Fibroblast of pulmonary artery (primary cell): ENCODE data around the gene KLF9.

Experiments
- DNase-seq: peaks from one replicate; pipeline ENCODE4 v3.0.0-alpha.2; 2010; ENCODE audit warnings: low read depth
- H3K4me3 ChIP-seq: replicated peaks from 2 replicates; pipeline ENCODE4 v1.5.1; 2011; ENCODE audit warnings: low read depth, mild to moderate bottlenecking, control low read depth, low read length, moderate library complexity
- TF ChIP-seq, protein P1 (sequence below): IDR thresholded peaks from 2 replicates; pipeline ENCODE4 v1.5.1; 2011; ENCODE audit warnings: mild to moderate bottlenecking, control low read depth, low read length, inconsistent platforms; ENCODE audit errors: missing control alignments

Gene KLF9

DNA sequence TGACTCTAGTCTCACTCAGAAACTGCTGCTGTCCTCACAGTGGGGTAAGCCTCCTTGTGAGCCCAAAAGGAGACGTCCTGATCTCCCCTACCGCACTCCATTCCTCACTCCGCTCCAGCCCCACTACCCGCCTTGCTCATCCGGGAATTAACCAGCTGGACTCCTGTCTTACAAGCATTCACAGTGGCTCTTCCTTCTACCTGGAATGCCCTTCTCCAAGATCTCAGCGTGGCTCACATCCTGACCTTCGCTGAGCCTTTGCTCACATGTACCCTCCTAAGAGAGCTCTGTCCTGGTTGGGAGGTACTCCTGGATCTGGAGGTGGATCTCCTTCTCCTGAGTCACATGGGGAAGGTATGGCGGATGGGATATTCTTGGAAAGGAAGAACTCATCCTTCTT is 10.7 kb upstream of the KLF9 start:
- TF ChIP-seq, protein P1, sequence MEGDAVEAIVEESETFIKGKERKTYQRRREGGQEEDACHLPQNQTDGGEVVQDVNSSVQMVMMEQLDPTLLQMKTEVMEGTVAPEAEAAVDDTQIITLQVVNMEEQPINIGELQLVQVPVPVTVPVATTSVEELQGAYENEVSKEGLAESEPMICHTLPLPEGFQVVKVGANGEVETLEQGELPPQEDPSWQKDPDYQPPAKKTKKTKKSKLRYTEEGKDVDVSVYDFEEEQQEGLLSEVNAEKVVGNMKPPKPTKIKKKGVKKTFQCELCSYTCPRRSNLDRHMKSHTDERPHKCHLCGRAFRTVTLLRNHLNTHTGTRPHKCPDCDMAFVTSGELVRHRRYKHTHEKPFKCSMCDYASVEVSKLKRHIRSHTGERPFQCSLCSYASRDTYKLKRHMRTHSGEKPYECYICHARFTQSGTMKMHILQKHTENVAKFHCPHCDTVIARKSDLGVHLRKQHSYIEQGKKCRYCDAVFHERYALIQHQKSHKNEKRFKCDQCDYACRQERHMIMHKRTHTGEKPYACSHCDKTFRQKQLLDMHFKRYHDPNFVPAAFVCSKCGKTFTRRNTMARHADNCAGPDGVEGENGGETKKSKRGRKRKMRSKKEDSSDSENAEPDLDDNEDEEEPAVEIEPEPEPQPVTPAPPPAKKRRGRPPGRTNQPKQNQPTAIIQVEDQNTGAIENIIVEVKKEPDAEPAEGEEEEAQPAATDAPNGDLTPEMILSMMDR = no peak
- DNase-seq = no peak
- no peak overlapping the region for H3K4me3 ChIP-seq

DNA sequence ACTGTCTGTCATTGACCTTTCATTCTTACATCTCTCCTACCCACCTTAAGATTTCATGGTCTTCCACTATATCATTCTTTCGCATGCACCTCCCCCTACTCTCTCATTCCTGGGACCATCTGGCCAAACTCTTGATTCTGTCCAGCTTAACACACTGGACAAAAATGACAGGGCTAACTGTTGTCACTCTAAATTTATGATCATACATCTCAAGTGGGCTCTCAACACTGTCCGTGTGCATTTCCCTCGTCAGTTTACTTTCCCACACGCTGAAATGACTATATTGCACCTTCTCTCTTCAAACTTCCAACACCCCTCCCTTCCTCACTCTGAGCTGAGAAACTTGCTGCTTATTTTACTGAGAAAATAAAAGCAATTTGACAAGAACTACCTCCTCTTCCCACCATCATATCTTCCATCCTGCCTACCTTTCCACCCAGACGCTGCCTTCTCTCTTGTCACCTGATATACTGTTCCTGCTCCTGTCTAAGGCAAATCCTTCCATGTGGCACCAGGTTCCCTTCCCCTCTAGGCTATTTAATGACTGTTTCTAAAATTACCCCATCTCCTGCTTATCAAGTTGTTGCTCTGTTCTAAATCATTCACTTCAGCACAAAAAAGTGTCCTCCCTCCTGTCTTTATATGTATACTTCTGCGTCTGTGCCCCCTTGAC is 8.1 kb upstream of the KLF9 start:
- TF ChIP-seq, protein P1 = no peak
- no peak for DNase-seq
- H3K4me3 ChIP-seq = no peak overlapping the region

DNA sequence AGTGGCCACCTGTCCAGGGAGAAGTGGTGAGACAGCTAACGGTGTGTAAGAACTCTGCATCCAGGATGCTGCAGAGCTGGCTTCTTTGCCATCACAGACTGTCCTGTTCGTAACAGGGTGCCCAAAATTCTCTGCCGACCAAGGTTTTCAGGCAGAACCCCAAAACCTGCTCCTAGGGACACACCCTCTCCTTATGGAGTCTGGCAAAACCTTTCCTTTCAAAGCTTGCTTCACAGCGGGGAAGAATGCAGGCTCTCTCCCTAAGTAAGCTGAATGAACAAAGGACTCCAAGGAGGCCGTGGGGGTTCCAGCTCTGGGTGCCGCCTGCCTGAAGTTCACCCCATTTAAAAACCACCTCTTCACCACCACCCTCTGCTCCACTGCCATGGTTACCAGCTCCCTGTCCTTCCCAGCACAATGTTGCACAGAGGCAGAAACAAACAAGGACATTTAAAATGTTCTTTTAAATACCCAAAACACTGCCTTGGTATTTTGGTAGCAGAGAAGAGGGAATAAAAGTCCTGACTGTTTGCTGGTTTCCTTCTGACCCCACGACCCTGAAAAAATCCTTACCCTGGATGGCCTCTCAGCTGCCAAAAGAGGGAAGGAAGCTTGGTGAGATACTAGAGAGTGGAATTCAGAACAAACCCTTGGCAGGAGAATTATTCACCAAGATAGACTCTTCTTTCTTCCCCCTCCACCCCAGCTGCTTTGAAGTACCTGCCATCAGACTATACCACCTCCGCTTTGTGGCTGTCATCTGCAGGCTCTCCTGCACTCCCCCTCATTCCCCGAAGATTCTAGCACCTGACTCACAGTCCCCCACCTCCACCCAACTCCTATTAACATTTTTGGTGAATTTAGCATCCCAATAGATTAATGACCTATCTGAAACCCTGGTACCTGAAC is 7.1 kb upstream of the KLF9 start:
- TF ChIP-seq, protein P1 = no peak
- peak; percentile 75 for DNase-seq
- H3K4me3 ChIP-seq = peak overlapping the region; percentile 51

DNA sequence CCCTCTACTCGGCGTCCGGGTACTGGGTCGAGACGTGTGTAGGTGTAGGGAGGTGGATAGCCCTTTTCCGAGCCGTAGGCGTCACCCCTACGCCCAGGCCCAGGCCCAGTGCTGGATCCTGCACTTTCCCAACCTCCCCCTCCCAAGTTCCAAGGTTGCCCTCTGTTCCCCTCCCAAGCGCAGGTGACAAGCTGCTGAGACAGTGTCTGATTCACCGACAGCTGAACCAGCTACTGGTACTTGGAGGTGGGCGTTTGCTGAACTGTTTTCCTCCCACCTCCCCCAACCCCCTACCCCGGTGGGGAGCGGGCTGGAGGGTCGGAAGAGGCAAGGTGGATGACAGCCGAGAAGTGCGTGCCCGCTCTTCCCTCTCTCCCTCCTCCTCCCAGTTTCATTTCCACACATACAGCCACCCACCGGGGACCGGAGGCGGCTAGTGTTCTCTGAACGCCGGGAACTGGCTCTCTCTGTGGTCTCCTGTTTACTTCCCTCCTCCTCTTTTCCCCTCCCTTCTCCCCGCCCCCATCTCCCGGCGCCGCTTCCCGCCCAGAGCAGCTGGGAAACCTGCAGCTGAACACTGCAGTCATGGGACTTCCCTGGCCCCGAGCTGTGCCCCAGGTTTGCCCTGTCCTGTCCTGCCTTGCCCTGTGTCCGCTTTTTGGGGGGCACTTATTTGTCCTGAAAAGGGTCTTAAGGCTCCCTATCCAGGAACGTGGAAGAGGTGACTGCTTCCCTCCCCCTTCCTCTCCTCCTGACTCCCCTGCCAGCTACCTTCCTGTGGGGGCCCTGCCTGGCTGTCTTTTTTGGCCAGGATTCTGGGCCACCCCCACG is 6.2 kb upstream of the KLF9 start:
- DNase-seq = peak; percentile 95
- TF ChIP-seq, protein P1 = no peak
- peak overlapping the region; percentile 51 for H3K4me3 ChIP-seq

DNA sequence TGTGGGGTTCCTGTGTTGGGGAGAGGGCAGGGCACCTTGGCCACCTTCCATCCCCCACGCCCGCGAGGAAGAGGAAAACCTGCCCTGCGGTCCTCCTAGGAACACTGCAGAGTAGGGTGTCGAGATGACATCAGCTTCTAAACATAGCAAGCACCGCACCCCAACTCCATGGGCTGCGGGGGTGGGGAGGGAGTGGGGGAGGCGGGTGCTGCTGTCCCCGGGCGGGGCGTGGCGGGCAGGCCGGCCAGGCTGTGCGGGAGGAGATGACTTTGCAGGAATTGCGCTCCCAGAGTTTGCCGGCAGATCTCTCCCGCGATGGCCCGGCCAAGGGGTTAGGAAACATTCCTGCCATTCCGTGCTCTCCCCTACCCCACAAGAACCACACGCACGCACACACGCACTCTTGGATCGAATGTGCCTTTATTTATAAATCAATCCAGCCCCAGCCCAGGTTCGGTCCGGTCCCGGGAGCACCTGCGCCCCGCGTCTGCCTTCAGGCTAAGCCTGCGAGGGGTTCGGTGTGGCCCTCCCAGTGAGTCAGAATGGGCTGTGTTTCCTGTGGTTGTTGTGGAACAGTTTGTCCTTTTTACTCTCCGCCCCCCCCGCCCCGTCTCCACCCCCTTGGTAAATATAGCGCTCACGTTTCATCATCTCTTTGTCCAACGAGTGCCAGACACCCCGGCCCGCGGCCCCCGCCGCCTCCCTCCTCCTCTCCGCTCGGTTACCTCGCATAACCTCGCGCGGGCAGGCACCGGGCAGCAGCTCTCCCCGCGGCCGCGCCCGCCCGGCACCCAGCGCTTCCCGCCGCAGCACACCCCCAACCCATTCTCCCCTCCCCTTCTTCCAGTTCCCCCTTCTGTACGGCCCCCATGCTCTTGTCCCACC is 5.3 kb upstream of the KLF9 start:
- peak; percentile 98 for DNase-seq
- H3K4me3 ChIP-seq = peak overlapping the region; percentile 56
- TF ChIP-seq, protein P1 = no peak
